ENCODE results near the gene PNKP.
A peak's percentile ranks its signal among the peaks of the same experiment; 100 is the strongest.

PNKP gene

GRCh38 chr19:49840736-49841249, 26.6 kb downstream of the PNKP start:
- Histone ChIP-seq H3K9ac (ENCODE audit: low read length) (no peak overlapping the region), H3K4me1 (ENCODE audit: control insufficient read depth, insufficient read depth, low read length) (no peaks in the 10 kb centered on the region), H3K27me3 (ENCODE audit: control insufficient read depth, insufficient read depth, low read length) (no peaks in the 10 kb centered on the region), H3K36me3 (ENCODE audit: control insufficient read depth, insufficient read depth, low read length) (peaks cover 24% of the 10 kb centered on the region), H3K4me3 (ENCODE audit: low read length) (no peak overlapping the region), H3K27ac (ENCODE audit: low read depth, low read length) (no peak overlapping the region)

DNA sequence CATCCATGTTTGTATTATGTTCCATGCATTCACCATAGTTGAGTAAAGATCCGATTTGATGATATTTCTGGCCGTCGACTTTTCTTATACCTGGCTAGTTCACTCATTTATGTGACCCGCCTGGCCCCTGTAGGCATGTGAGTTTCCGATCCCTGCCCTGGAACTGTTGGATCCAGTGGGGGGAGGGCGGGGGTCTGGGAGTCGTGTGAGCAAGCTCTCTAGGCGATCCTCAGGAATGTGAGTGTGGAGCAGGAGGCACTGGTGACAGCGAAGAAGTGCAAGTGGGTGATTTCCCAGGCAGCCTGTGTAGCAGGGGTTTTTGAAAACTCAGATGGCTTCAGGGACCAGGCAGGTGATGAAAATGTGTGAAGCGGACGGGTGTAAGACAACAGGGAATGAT, 27.1 kb downstream of the PNKP start:
- Histone ChIP-seq H3K36me3 (ENCODE audit: control insufficient read depth, insufficient read depth, low read length) (peaks cover 24% of the 10 kb centered on the region), H3K4me3 (ENCODE audit: low read length) (no peak overlapping the region), H3K9ac (ENCODE audit: low read length) (no peak overlapping the region), H3K4me1 (ENCODE audit: control insufficient read depth, insufficient read depth, low read length) (no peaks in the 10 kb centered on the region), H3K27me3 (ENCODE audit: control insufficient read depth, insufficient read depth, low read length) (no peaks in the 10 kb centered on the region), H3K27ac (ENCODE audit: low read depth, low read length) (no peak overlapping the region)

DNA sequence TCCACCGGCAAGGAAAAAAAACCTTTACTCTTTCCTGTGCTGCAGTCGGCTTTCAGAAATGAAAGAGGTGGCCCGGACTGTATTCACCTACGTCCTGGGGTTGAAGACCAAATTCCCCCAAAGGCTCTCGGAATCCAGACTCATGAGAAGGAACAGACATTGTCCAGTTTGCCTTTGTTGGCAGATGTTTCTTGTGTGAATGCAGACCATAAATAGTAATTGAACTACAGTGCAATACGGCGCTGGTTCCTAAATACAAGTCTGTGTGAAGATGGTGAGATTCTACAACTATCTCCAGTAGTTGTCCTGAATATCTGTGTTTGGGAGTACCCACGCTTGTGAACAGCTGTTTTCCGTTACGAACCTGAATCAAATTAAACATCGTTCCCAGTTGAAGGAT, 27.7 kb downstream of the PNKP start:
- peak overlapping the region; percentile 72 for H3K27ac ChIP-seq (ENCODE audit: low read depth, low read length)

GRCh38 chr19:49838885-49839588, 28.3 kb downstream of the PNKP start:
- H3K4me3 ChIP-seq (ENCODE audit: low read length), result no peak overlapping the region
- H3K27me3 ChIP-seq (ENCODE audit: control insufficient read depth, insufficient read depth, low read length), result no peaks in the 10 kb centered on the region
- peaks cover 36% of the 10 kb centered on the region for H3K36me3 ChIP-seq (ENCODE audit: control insufficient read depth, insufficient read depth, low read length)
- no peaks in the 10 kb centered on the region for H3K4me1 ChIP-seq (ENCODE audit: control insufficient read depth, insufficient read depth, low read length)
- H3K9ac ChIP-seq (ENCODE audit: low read length), result no peak overlapping the region
- H3K27ac ChIP-seq (ENCODE audit: low read depth, low read length), result peak overlapping the region; percentile 72

More for the DNA sequence above, 27.7 kb downstream of the PNKP start:
- Histone ChIP-seq H3K36me3 (ENCODE audit: control insufficient read depth, insufficient read depth, low read length) (peaks cover 29% of the 10 kb centered on the region), H3K4me3 (ENCODE audit: low read length) (no peak overlapping the region), H3K27me3 (ENCODE audit: control insufficient read depth, insufficient read depth, low read length) (no peaks in the 10 kb centered on the region), H3K9ac (ENCODE audit: low read length) (no peak overlapping the region), H3K4me1 (ENCODE audit: control insufficient read depth, insufficient read depth, low read length) (no peaks in the 10 kb centered on the region)

- no peaks in the 10 kb centered on the region for H3K27me3 ChIP-seq (ENCODE audit: control insufficient read depth, insufficient read depth, low read length)
- peaks cover 49% of the 10 kb centered on the region for H3K36me3 ChIP-seq (ENCODE audit: control insufficient read depth, insufficient read depth, low read length)
- no peak overlapping the region for H3K4me3 ChIP-seq (ENCODE audit: low read length)
- no peak overlapping the region for H3K27ac ChIP-seq (ENCODE audit: low read depth, low read length)
- H3K4me1 ChIP-seq (ENCODE audit: control insufficient read depth, insufficient read depth, low read length), result no peaks in the 10 kb centered on the region
- no peak overlapping the region for H3K9ac ChIP-seq (ENCODE audit: low read length)
These were observed 30.0 kb downstream of the PNKP start for GRCh38 chr19:49837425-49837824.

DNA sequence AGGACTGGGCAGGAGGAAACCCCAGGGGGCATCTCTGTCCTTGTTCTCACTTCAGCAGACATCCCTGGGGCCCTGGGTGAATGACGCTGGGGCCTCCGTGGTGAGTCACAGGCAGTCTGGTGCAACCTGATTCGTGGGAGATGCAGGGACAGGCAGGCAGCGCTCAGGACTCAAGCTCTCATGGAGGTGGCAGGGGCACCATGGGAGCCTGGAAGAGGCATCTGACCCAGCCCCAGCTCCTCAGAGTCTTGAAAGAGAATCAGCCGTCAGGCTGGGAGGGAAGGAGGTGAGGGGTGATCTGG, 30.4 kb downstream of the PNKP start:
- Histone ChIP-seq H3K4me1 (ENCODE audit: control insufficient read depth, insufficient read depth, low read length) (no peaks in the 10 kb centered on the region), H3K27ac (ENCODE audit: low read depth, low read length) (no peak overlapping the region), H3K4me3 (ENCODE audit: low read length) (no peak overlapping the region), H3K27me3 (ENCODE audit: control insufficient read depth, insufficient read depth, low read length) (no peaks in the 10 kb centered on the region), H3K9ac (ENCODE audit: low read length) (no peak overlapping the region), H3K36me3 (ENCODE audit: control insufficient read depth, insufficient read depth, low read length) (peaks cover 53% of the 10 kb centered on the region)

DNA sequence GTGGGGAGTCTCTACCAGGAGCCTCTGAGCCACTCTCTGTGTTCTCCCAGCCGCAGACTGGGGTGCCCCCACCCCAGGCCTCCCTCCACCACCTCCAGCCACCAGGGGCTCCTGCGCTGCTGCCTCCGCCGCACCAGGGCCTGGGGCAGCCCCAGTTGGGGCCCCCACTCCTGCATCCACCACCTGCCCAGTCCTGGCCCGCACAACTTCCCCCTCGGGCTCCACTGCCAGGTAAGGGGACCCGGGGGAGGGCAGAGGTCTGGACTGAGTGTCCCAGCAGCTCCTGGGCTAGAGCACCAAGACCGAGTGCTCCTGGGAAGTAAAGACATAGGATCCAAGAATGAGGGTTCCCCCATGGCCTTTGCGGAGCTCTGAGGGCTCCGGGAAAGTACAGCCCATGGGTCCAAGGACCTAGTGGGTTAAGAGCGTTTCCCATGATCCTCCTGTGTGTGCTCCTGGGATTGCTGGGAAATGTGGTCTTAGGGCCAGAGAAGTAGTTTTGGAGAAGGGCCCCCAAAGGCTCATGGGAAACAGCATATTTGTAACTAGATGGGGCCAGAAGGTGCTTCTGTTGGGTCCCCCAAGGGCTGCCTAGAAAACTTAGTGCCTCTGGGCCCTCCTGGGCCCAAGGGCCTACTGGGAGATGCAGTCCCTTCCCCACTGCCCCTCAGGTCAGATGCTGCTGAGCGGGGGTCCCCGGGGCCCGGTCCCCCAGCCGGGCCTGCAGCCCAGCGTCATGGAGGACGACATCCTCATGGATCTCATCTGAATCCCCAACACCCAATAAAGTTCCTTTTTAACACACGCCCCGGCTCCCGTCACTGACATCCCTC, 31.0 kb downstream of the PNKP start:
- Histone ChIP-seq H3K9ac (ENCODE audit: low read length) (no peak overlapping the region), H3K27ac (ENCODE audit: low read depth, low read length) (no peak overlapping the region), H3K4me1 (ENCODE audit: control insufficient read depth, insufficient read depth, low read length) (no peaks in the 10 kb centered on the region), H3K36me3 (ENCODE audit: control insufficient read depth, insufficient read depth, low read length) (peaks cover 56% of the 10 kb centered on the region), H3K27me3 (ENCODE audit: control insufficient read depth, insufficient read depth, low read length) (no peaks in the 10 kb centered on the region), H3K4me3 (ENCODE audit: low read length) (no peak overlapping the region)

GRCh38 chr19:49835562-49835961, 31.8 kb downstream of the PNKP start:
- H3K27me3 ChIP-seq (ENCODE audit: control insufficient read depth, insufficient read depth, low read length), result no peaks in the 10 kb centered on the region
- H3K27ac ChIP-seq (ENCODE audit: low read depth, low read length), result no peak overlapping the region
- no peak overlapping the region for H3K4me3 ChIP-seq (ENCODE audit: low read length)
- no peaks in the 10 kb centered on the region for H3K4me1 ChIP-seq (ENCODE audit: control insufficient read depth, insufficient read depth, low read length)
- H3K9ac ChIP-seq (ENCODE audit: low read length), result no peak overlapping the region
- H3K36me3 ChIP-seq (ENCODE audit: control insufficient read depth, insufficient read depth, low read length), result peaks cover 54% of the 10 kb centered on the region

GRCh38 chr19:49833599-49833998, 33.8 kb downstream of the PNKP start:
- Histone ChIP-seq H3K4me3 (ENCODE audit: low read length) (no peak overlapping the region), H3K27me3 (ENCODE audit: control insufficient read depth, insufficient read depth, low read length) (no peaks in the 10 kb centered on the region), H3K4me1 (ENCODE audit: control insufficient read depth, insufficient read depth, low read length) (no peaks in the 10 kb centered on the region), H3K36me3 (ENCODE audit: control insufficient read depth, insufficient read depth, low read length) (peaks cover 60% of the 10 kb centered on the region), H3K27ac (ENCODE audit: low read depth, low read length) (no peak overlapping the region), H3K9ac (ENCODE audit: low read length) (no peak overlapping the region)

DNA sequence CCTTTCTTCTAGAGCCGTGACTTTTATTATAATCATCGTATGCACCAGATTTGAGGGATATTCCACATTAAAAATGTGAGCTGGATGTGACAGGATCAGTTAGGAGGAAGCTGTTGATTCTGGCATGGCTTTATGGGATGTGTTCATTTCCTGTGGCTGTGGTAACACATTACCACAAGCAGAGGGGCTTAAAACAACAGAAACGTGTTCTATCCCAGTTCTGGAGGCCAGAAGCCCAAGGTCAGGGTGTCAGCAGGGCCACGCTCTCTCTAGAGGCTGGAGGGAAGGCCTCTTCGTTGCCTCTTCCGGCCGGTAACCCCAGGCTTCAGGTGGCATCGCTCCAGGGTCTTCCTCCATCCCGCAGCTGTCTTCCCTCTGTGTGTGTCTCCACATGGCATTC, 34.8 kb downstream of the PNKP start:
- H3K27ac ChIP-seq (ENCODE audit: low read depth, low read length), result no peak overlapping the region
- no peaks in the 10 kb centered on the region for H3K4me1 ChIP-seq (ENCODE audit: control insufficient read depth, insufficient read depth, low read length)
- peaks cover 56% of the 10 kb centered on the region for H3K36me3 ChIP-seq (ENCODE audit: control insufficient read depth, insufficient read depth, low read length)
- H3K27me3 ChIP-seq (ENCODE audit: control insufficient read depth, insufficient read depth, low read length), result no peaks in the 10 kb centered on the region
- H3K4me3 ChIP-seq (ENCODE audit: low read length), result no peak overlapping the region
- H3K9ac ChIP-seq (ENCODE audit: low read length), result no peak overlapping the region

GRCh38 chr19:49831592-49831991, 35.8 kb downstream of the PNKP start:
- H3K27me3 ChIP-seq (ENCODE audit: control insufficient read depth, insufficient read depth, low read length), result no peaks in the 10 kb centered on the region
- peaks cover 57% of the 10 kb centered on the region for H3K36me3 ChIP-seq (ENCODE audit: control insufficient read depth, insufficient read depth, low read length)
- H3K4me3 ChIP-seq (ENCODE audit: low read length), result no peak overlapping the region
- no peak overlapping the region for H3K27ac ChIP-seq (ENCODE audit: low read depth, low read length)
- no peak overlapping the region for H3K9ac ChIP-seq (ENCODE audit: low read length)
- no peaks in the 10 kb centered on the region for H3K4me1 ChIP-seq (ENCODE audit: control insufficient read depth, insufficient read depth, low read length)

DNA sequence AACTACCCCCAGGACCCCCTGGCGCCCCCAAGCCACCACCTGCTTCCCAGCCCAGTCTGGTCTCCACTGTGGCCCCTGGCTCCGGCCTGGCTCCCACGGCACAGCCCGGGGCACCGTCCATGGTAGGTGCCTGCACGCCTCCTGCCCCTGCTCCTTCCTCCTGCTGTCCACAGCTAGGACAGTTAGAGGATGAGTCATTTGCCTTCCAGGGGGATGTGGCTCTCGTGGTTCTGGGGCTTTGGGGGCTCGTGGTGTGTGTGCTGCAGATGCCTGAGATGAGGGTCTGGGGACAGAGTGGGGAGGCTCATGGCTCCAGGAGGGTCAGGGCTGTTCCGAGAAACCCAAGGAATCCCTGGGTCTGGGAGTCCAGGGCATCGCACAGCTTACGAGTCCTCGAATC, 36.6 kb downstream of the PNKP start:
- H3K36me3 ChIP-seq (ENCODE audit: control insufficient read depth, insufficient read depth, low read length), result peaks cover 54% of the 10 kb centered on the region
- H3K27ac ChIP-seq (ENCODE audit: low read depth, low read length), result no peak overlapping the region
- H3K4me3 ChIP-seq (ENCODE audit: low read length), result no peak overlapping the region

DNA sequence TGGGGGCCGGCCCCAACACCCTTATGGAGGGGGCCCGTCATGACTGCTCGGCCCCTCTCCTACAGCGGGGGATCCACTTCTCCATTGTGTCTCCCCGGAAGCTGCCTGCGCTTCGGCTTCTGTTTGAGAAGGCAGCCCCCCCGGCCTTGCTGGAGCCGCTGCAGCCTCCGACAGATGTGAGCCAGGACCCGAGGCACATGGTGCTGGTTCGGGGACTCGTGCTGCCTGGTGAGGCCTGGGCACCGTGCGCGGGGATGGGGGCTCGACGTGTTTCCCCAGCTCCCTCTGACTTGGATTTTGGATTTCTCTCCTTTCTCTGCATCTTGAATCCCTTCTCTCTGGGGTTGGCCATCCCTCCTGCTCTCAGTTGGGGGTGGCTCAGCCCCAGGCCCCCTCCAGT, 37.7 kb downstream of the PNKP start:
- H3K9ac ChIP-seq (ENCODE audit: low read length), result no peak overlapping the region
- no peaks in the 10 kb centered on the region for H3K27me3 ChIP-seq (ENCODE audit: control insufficient read depth, insufficient read depth, low read length)
- H3K36me3 ChIP-seq (ENCODE audit: control insufficient read depth, insufficient read depth, low read length), result peaks cover 50% of the 10 kb centered on the region
- no peaks in the 10 kb centered on the region for H3K4me1 ChIP-seq (ENCODE audit: control insufficient read depth, insufficient read depth, low read length)
- H3K4me3 ChIP-seq (ENCODE audit: low read length), result no peak overlapping the region
- H3K27ac ChIP-seq (ENCODE audit: low read depth, low read length), result no peak overlapping the region

More for the DNA sequence above, 36.6 kb downstream of the PNKP start:
- Histone ChIP-seq H3K4me1 (ENCODE audit: control insufficient read depth, insufficient read depth, low read length) (no peaks in the 10 kb centered on the region), H3K9ac (ENCODE audit: low read length) (no peak overlapping the region), H3K27me3 (ENCODE audit: control insufficient read depth, insufficient read depth, low read length) (no peaks in the 10 kb centered on the region)

Measured in rectal smooth muscle tissue (tissue), 1 donor.